ENCODE data around the gene CLK3.

Gene CLK3

GRCh38 chr15:74621546-74621920 is 5.9 kb downstream of the CLK3 start:
- no peaks in the 10 kb centered on the region for H3K27me3 ChIP-seq (ENCODE audit: control insufficient read depth, insufficient read depth, low read length)
- H3K9me3 ChIP-seq (ENCODE audit: control insufficient read depth, insufficient read depth, low read length) = no peaks in the 10 kb centered on the region
- H3K27ac ChIP-seq (ENCODE audit: low read length) = no peak overlapping the region
- no CpG with 5 or more reads among the region's 16 CpGs for WGBS (ENCODE audit: insufficient coverage, insufficient read length)
- DNase-seq (ENCODE audit: low read depth, low spot score) = no peak
- 0 out of 2 replicates have a peak, but pooled peaks cover 2% of the 10 kb centered on the region for H3K4me1 ChIP-seq (ENCODE audit: control insufficient read depth, insufficient read depth, low read length)
- no peak overlapping the region for H3K4me3 ChIP-seq (ENCODE audit: low read length)
- H3K36me3 ChIP-seq (ENCODE audit: control insufficient read depth, insufficient read depth, low read length) = peaks cover 63% of the 10 kb centered on the region

GRCh38 chr15:74621936-74622335 is 6.3 kb downstream of the CLK3 start:
- Histone ChIP-seq H3K36me3 (ENCODE audit: control insufficient read depth, insufficient read depth, low read length) (peaks cover 64% of the 10 kb centered on the region), H3K4me3 (ENCODE audit: low read length) (no peak overlapping the region)
- WGBS (ENCODE audit: insufficient coverage, insufficient read length) = no CpG with 5 or more reads among the region's 21 CpGs

GRCh38 chr15:74622758-74623157 is 7.1 kb downstream of the CLK3 start:
- peaks cover 72% of the 10 kb centered on the region for H3K36me3 ChIP-seq (ENCODE audit: control insufficient read depth, insufficient read depth, low read length)
- H3K4me1 ChIP-seq (ENCODE audit: control insufficient read depth, insufficient read depth, low read length) = 0 out of 2 replicates have a peak, but pooled peaks cover 2% of the 10 kb centered on the region
- WGBS (ENCODE audit: insufficient coverage, insufficient read length) = no CpG with 5 or more reads among the region's 3 CpGs

More at GRCh38 chr15:74621936-74622335, 6.3 kb downstream of the CLK3 start:
- no peak for DNase-seq (ENCODE audit: low read depth, low spot score)
- no peak overlapping the region for H3K27ac ChIP-seq (ENCODE audit: low read length)
- H3K9me3 ChIP-seq (ENCODE audit: control insufficient read depth, insufficient read depth, low read length) = no peaks in the 10 kb centered on the region
- H3K4me1 ChIP-seq (ENCODE audit: control insufficient read depth, insufficient read depth, low read length) = 0 out of 2 replicates have a peak, but pooled peaks cover 2% of the 10 kb centered on the region
- H3K27me3 ChIP-seq (ENCODE audit: control insufficient read depth, insufficient read depth, low read length) = no peaks in the 10 kb centered on the region

GRCh38 chr15:74624020-74624602 is 8.5 kb downstream of the CLK3 start:
- Histone ChIP-seq H3K27ac (ENCODE audit: low read length) (no peak overlapping the region), H3K36me3 (ENCODE audit: control insufficient read depth, insufficient read depth, low read length) (peaks cover 79% of the 10 kb centered on the region), H3K27me3 (ENCODE audit: control insufficient read depth, insufficient read depth, low read length) (no peaks in the 10 kb centered on the region), H3K9me3 (ENCODE audit: control insufficient read depth, insufficient read depth, low read length) (no peaks in the 10 kb centered on the region), H3K4me1 (ENCODE audit: control insufficient read depth, insufficient read depth, low read length) (0 out of 2 replicates have a peak, but pooled peaks cover 2% of the 10 kb centered on the region), H3K4me3 (ENCODE audit: low read length) (no peak overlapping the region)
- DNase-seq (ENCODE audit: low read depth, low spot score) = no peak
- no CpG with 5 or more reads among the region's 7 CpGs for WGBS (ENCODE audit: insufficient coverage, insufficient read length)

More at GRCh38 chr15:74622758-74623157, 7.1 kb downstream of the CLK3 start:
- Histone ChIP-seq H3K27me3 (ENCODE audit: control insufficient read depth, insufficient read depth, low read length) (no peaks in the 10 kb centered on the region), H3K9me3 (ENCODE audit: control insufficient read depth, insufficient read depth, low read length) (no peaks in the 10 kb centered on the region), H3K4me3 (ENCODE audit: low read length) (no peak overlapping the region), H3K27ac (ENCODE audit: low read length) (no peak overlapping the region)
- no peak for DNase-seq (ENCODE audit: low read depth, low spot score)

- Histone ChIP-seq H3K27ac (ENCODE audit: low read length) (no peak overlapping the region), H3K9me3 (ENCODE audit: control insufficient read depth, insufficient read depth, low read length) (no peaks in the 10 kb centered on the region), H3K36me3 (ENCODE audit: control insufficient read depth, insufficient read depth, low read length) (peaks cover 66% of the 10 kb centered on the region), H3K4me3 (ENCODE audit: low read length) (no peak overlapping the region), H3K4me1 (ENCODE audit: control insufficient read depth, insufficient read depth, low read length) (0 out of 2 replicates have a peak, but pooled peaks cover 2% of the 10 kb centered on the region), H3K27me3 (ENCODE audit: control insufficient read depth, insufficient read depth, low read length) (no peaks in the 10 kb centered on the region)
- DNase-seq (ENCODE audit: low read depth, low spot score) = no peak
- no CpG with 5 or more reads among the region's 6 CpGs for WGBS (ENCODE audit: insufficient coverage, insufficient read length)
These were observed 10.1 kb downstream of the CLK3 start for GRCh38 chr15:74625693-74626092.

GRCh38 chr15:74626336-74626735 is 10.7 kb downstream of the CLK3 start:
- Histone ChIP-seq H3K27ac (ENCODE audit: low read length) (no peak overlapping the region), H3K4me3 (ENCODE audit: low read length) (no peak overlapping the region), H3K4me1 (ENCODE audit: control insufficient read depth, insufficient read depth, low read length) (0 out of 2 replicates have a peak, but pooled peaks cover under 1% of the 10 kb centered on the region), H3K27me3 (ENCODE audit: control insufficient read depth, insufficient read depth, low read length) (no peaks in the 10 kb centered on the region), H3K9me3 (ENCODE audit: control insufficient read depth, insufficient read depth, low read length) (no peaks in the 10 kb centered on the region), H3K36me3 (ENCODE audit: control insufficient read depth, insufficient read depth, low read length) (peaks cover 62% of the 10 kb centered on the region)
- DNase-seq (ENCODE audit: low read depth, low spot score) = no peak
- WGBS (ENCODE audit: insufficient coverage, insufficient read length) = no CpG with 5 or more reads among the region's 7 CpGs

- Histone ChIP-seq H3K27me3 (ENCODE audit: control insufficient read depth, insufficient read depth, low read length) (no peaks in the 10 kb centered on the region), H3K27ac (ENCODE audit: low read length) (no peak overlapping the region), H3K4me3 (ENCODE audit: low read length) (no peak overlapping the region), H3K9me3 (ENCODE audit: control insufficient read depth, insufficient read depth, low read length) (no peaks in the 10 kb centered on the region), H3K4me1 (ENCODE audit: control insufficient read depth, insufficient read depth, low read length) (no peaks in the 10 kb centered on the region), H3K36me3 (ENCODE audit: control insufficient read depth, insufficient read depth, low read length) (peaks cover 61% of the 10 kb centered on the region)
- no peak for DNase-seq (ENCODE audit: low read depth, low spot score)
- WGBS (ENCODE audit: insufficient coverage, insufficient read length) = no CpG with 5 or more reads among the region's 10 CpGs
These were observed 11.4 kb downstream of the CLK3 start for GRCh38 chr15:74626752-74627692.

GRCh38 chr15:74627766-74628165 is 12.1 kb downstream of the CLK3 start:
- no peak overlapping the region for H3K27ac ChIP-seq (ENCODE audit: low read length)
- H3K9me3 ChIP-seq (ENCODE audit: control insufficient read depth, insufficient read depth, low read length) = no peaks in the 10 kb centered on the region
- peaks cover 58% of the 10 kb centered on the region for H3K36me3 ChIP-seq (ENCODE audit: control insufficient read depth, insufficient read depth, low read length)
- no peaks in the 10 kb centered on the region for H3K4me1 ChIP-seq (ENCODE audit: control insufficient read depth, insufficient read depth, low read length)
- H3K27me3 ChIP-seq (ENCODE audit: control insufficient read depth, insufficient read depth, low read length) = no peaks in the 10 kb centered on the region
- H3K4me3 ChIP-seq (ENCODE audit: low read length) = no peak overlapping the region
- WGBS (ENCODE audit: insufficient coverage, insufficient read length) = no CpG with 5 or more reads among the region's 5 CpGs
- DNase-seq (ENCODE audit: low read depth, low spot score) = no peak

GRCh38 chr15:74628199-74628598 is 12.6 kb downstream of the CLK3 start:
- no CpG with 5 or more reads among the region's 3 CpGs for WGBS (ENCODE audit: insufficient coverage, insufficient read length)
- Histone ChIP-seq H3K4me3 (ENCODE audit: low read length) (no peak overlapping the region), H3K4me1 (ENCODE audit: control insufficient read depth, insufficient read depth, low read length) (no peaks in the 10 kb centered on the region), H3K36me3 (ENCODE audit: control insufficient read depth, insufficient read depth, low read length) (peaks cover 54% of the 10 kb centered on the region), H3K27me3 (ENCODE audit: control insufficient read depth, insufficient read depth, low read length) (no peaks in the 10 kb centered on the region), H3K27ac (ENCODE audit: low read length) (no peak overlapping the region), H3K9me3 (ENCODE audit: control insufficient read depth, insufficient read depth, low read length) (no peaks in the 10 kb centered on the region)
- no peak for DNase-seq (ENCODE audit: low read depth, low spot score)

- Histone ChIP-seq H3K4me1 (ENCODE audit: control insufficient read depth, insufficient read depth, low read length) (no peaks in the 10 kb centered on the region), H3K36me3 (ENCODE audit: control insufficient read depth, insufficient read depth, low read length) (peaks cover 48% of the 10 kb centered on the region), H3K27ac (ENCODE audit: low read length) (no peak overlapping the region), H3K27me3 (ENCODE audit: control insufficient read depth, insufficient read depth, low read length) (no peaks in the 10 kb centered on the region), H3K4me3 (ENCODE audit: low read length) (no peak overlapping the region), H3K9me3 (ENCODE audit: control insufficient read depth, insufficient read depth, low read length) (no peaks in the 10 kb centered on the region)
- no CpG with 5 or more reads among the region's 5 CpGs for WGBS (ENCODE audit: insufficient coverage, insufficient read length)
- DNase-seq (ENCODE audit: low read depth, low spot score) = no peak
These were observed 13.3 kb downstream of the CLK3 start for GRCh38 chr15:74628949-74629348.
